NCI-H345 treated with DMSO at 0.1 percent for 48 hours (cell line): ENCODE data around the gene TANC1.

Experiments used
- DNase-seq: peaks from one replicate; lab custom pipeline; 2025; ENCODE audit not compliant: unreplicated experiment; lab: John Stamatoyannopoulos, UW

Gene TANC1

GRCh38 chr2:159243529-159243928 lies 275.1 kb downstream of the TANC1 start:
- DNase-seq, result no peak

DNA sequence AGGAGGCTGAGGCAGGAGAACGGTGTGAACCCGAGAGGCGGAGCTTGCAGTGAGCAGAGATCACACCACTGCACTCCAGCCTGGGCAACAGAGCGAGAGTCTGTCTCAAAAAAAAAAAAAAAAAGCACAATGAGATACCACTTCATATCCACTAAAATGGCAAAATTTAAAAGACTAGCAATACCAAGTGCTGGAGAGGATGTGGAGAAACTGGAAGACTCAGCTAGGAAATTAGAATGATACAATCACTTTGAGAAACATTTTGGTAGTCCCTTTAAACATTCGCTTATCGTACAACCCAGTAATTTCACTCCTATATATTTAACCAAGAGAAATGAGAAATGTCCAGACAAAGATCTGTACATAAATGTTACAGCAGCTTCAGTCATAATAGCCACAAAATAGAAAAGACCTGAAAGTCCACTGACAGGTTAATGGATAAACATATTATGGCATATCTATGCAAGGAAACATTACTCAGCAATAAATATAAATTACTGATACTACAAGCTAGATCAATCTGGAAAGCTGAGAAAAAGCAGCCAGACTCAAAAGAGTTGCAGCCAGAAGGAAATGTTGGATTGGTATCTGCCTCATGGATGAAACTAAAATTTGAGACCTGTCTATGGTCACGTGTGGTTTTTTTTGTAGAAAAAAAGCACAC lies 278.0 kb downstream of the TANC1 start:
- no peak for DNase-seq

DNA sequence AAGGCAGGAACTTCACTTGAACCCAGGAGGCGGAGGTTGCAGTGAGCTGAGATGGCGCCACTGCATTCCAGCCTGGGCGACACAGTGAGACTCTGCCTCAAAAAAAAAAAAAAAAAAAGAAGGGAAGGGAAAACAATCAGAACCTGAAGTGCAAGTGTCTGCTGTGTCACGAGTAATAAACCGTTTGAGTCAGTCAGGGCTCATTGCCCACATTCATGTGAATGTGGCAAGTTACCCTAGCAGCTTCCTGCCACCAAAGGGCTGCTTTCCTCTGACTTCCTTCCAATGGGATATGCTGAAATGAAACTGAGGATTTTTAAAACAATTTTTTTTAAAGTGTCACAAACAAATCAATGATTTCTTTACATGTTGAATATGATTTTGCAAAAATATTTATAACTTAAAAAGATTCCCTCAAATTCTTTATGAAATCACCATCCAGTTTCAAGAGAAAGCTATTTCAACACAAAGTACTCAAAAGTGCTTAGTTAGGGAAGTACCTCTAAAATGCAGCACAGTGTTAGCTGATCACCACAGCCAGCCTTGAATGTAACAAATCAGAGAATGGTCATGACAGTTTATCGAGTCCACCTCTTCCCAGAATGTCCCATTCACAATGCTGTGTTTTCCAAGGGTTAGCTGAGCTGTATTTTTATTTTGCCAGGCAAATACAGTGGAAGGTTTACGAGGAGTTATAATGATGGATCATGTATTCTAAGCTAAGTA lies 281.7 kb downstream of the TANC1 start:
- DNase-seq, result peak; percentile 67

GRCh38 chr2:159251296-159252173 lies 283.1 kb downstream of the TANC1 start:
- DNase-seq, result no peak

DNA sequence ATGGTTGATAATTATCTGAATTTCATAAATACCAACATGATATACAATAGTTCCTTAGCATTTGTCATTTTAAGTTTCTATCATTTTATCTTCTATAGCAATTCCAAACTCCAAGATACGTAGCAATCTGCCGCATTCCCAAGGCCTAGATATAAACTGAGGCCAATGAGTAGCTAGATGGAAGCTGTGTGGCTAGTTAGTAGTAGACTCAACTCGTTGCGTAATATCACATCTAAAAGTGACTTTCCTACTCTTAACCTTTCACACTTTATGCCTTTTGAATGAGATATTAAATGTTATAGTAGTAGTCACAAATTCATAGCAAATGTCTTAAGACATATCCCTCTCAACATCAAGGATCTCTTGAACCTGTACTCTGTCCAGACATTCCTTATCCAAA lies 284.5 kb downstream of the TANC1 start:
- no peak for DNase-seq

GRCh38 chr2:159256159-159256558 lies 287.7 kb downstream of the TANC1 start:
- no peak for DNase-seq

DNA sequence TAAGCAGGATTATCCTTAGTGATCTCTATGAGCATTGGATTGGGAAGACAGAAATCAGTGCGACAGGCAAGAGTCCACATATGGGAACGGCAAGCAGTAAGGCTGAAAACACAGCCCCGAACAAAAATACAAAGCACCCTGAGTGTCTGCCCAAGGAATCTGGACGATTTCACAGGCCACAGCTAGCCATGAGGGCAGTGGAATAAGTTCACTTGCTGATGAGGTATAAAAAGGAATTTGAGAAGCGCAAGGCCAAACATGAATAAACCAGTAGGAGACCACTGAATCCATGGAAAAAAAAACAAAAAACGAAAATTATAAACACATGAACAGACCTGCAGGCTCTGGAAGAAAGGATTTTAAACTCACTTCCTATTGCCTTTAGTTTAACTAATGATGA lies 293.8 kb downstream of the TANC1 start:
- no peak for DNase-seq

GRCh38 chr2:159262904-159263303 lies 294.5 kb downstream of the TANC1 start:
- DNase-seq, result no peak

DNA sequence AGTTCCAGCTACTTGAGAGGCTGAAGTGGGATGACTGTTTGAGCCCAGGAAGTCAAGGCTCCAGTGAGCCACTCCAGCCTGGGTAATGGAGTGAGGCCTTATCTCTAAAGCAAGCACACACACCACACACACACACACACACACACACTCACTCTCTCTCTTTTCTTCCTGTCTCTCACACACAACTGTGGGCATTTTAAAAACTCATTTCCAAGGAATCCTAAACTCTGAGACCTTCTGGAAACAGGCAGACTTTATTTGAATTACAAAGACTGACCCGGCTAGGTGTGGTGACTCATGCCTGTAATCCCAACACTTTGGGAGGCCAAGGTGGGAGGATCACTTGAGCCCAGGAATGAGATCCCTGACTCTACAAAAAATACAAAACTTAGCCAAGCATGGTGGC lies 296.7 kb downstream of the TANC1 start:
- DNase-seq, result no peak

DNA sequence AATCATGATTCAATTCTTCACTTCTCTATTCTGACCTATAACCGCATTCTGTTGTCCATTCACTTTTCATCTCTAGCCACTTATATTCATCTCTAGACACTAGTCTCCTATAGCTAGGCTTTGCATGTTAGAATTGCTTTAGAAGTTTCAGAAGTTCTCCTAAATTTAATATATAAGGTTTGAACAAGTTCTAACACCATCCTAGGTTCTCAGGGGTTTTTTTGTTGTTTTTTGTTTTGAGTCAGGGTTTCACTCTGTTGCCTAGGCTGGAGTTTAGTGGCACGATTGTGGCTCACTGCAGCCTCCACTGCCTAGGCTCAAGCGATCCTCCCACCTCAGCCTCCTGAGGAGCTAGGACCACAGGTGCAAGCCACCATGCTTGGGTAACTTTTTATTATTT lies 298.1 kb downstream of the TANC1 start:
- no peak for DNase-seq

- DNase-seq, result no peak
Measured at GRCh38 chr2:159267921-159268320, 299.5 kb downstream of the TANC1 start.

GRCh38 chr2:159270744-159271379 lies 302.4 kb downstream of the TANC1 start:
- no peak for DNase-seq

DNA sequence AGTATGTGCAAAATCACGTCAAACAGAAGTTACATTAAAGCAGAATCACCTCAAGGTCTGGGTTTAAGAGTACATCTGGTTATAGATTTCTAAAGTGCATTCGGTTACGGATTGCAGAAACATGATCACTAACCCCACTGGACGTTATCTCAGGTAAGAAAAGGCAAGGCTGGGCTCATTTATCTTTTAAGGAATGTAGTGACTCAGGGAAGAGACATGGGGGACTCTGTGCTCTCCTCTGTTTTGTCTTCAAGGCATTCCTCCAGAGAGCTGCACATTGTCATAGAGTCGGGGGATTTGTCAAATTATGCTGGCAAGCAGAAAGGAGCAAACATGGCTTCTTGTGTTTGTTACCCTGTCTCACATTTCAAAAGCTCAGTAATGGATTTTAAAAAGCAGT lies 303.7 kb downstream of the TANC1 start:
- DNase-seq, result no peak

DNA sequence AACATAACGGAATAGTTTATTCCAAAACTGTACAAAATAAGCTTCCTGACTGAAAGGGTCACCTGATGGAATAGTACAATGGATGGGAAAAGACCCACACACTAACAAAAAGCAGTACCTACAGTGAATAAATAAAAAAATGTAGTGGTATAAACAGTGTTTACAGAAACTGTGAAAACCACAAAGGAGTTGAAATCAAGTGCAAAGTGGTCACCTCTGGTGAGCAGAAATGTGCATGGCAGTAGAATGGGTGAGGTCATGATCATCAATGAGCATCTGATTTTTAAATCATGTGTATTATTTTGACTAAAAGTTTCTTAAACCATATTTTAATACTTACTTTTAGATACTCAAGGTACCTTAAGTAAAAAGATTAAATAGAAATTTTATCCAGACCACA lies 306.7 kb downstream of the TANC1 start:
- DNase-seq, result no peak

DNA sequence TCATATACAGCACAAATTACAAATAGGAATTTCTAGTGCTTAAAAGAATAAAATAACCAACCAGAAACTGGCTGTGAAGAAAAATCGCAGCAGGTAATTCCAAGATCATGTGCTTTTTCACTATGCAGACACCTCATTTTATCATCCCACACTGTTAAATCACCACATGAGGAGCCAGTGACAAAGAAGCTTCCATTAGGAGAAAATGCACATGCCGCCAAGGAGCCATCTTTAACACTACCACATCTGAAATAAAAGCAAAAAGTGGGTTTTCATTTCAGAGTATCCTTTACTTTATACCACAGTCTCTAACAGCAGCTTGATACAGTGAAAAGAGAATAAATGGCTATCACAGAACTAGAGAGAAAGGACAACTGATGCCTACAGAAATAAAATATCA lies 311.3 kb downstream of the TANC1 start:
- no peak for DNase-seq

DNA sequence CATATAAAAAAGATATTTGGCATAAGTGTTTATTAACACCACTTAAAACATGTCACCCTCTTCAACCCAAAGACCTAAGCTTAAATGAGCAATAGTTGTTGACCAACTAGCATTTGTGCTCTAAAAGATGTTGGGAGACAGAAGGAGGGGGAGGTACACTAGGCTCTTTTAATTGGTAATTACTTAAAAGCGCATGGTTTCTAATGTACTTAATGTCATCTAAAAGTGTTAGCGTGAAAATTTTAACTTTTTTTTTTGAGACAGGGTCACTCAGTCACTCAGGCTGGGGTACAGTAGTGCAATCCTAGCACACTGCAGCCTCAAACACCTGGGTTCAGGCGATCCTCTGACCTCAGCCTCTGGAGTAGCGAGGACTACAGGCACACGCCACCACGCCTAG lies 312.6 kb downstream of the TANC1 start:
- DNase-seq, result no peak
